ENCODE data around the gene CDKAL1.

GRCh38 chr6:20532881-20533280 is 1.4 kb upstream of the CDKAL1 start:
- TF ChIP-seq CHD2 (IDR thresholded peaks at IDR 0.05; ENCODE audit: low read length, partially characterized antibody) (no peak), POLR2A (IDR thresholded peaks at IDR 0.05; ENCODE audit: low read length) (no peak), JUN (IDR thresholded peaks at IDR 0.05) (no peak), CTCF (IDR thresholded peaks at IDR 0.05) (no peak), RNF2 (IDR thresholded peaks at IDR 0.05; ENCODE audit: borderline replicate concordance, low read depth) (no peak), ZNF302 (CRISPR knock-in tag; IDR thresholded peaks at IDR 0.05) (no peak), HDAC2 (IDR thresholded peaks at IDR 0.05) (no peak), USF2 (IDR thresholded peaks at IDR 0.05) (no peak), RAD21 (conservative IDR thresholded peaks at IDR 0.05 in 1 of 2, IDR thresholded peaks at IDR 0.05 in 1 of 2) (no peak)
